Measurements from ENCODE around the gene HIPK1. TPM values are rescaled to one million over a fixed set of nuclear protein-coding genes. Genes with fewer than 3 reads are reported as not detected.
A peak's percentile ranks its signal among the peaks of the same experiment; 100 is the strongest.

The HIPK1 gene
- polyA plus RNA-seq, 4 donors: 38.7 to 47.9 (median 44.7) TPM

DNA sequence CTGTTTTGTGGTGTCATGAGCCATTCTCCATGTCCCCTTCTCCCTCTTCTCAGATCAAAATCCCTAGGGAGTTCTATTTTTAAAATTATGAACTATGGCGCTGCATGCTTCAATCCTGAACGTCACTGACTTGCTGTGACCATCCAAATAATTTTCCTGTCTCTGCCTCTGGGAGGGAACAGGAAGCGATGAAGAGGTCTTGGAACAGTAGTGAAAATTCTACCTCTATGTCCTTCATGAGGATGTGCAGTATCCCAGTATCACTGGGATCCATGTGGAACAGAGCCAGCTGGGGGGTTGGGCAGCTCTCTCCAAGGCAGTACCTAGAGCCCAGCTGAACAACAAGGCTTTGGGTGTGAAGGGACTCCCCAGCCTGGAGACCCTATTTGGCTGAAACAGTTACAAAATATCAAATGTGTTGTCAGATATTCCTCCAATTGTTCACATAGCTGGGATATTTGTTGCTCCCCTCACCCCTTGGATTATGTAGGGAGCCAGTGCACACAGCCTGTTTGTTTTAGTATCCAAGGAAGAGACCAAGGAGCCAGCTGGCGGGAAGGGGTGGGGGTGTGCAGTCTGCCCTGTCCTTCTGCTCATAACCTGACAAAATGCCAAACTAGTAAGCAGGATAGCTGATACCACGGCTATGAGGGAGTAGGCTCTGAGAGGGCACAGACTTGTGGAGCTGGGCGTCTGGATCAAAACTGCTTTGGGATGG, 16.4 kb upstream of the HIPK1 start:
- no peak for DNase-seq (ENCODE audit: low read depth in 4 of 4, low spot score in 3 of 4)

DNA sequence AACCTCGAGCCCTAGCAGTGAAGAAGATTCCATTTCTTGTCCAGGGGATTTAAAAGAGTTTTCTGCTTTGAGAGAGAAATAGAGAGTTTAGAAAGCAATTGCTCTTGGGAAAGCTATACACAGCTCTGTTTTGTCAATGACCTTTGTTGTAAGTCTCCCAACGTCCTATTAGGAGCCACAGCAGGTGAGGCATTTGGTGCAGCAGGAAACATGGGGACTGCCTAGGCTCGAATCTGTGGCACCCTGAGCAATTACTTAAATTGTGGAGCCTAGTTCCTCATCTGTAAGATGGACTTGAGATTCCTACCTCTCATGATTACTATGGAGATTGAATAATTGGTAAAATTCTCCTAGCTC, 15.8 kb upstream of the HIPK1 start:
- no peak for DNase-seq (ENCODE audit: low read depth in 4 of 4, low spot score in 3 of 4)

DNA sequence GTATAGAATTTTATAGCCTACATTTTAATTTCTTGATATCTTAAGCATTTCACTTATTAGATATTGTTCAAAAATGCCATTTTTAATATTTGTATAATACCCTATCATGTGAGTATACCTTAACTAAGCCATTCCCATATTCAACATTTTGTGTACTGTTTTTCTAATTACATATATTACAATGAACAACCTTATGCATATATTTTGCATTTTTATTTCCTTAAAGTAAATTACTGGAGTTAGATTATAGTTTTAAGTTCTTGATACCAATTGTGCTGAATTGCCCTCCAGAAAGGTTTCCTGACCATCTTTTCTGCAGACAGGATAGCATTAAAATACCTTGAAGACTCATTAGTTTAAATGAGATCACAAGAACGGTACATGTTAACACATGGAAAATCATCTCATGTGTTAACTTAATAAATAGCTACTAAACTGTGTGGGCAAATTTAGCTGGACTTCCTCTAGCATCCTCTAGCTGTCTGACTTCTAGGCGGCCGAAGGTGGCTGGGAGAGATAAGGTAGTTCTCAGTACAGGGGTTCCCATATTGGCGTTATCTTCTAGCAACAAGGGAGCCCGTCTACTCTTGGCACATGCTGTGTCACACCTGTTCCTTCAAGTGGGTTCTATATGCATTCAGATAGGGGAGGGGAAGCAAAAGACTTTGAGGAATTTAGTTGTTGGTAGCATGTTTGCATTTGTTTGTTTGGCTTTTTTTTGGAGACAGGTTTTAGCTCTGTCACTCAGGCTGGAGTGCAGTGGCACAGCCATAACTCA, 15.0 kb upstream of the HIPK1 start:
- DNase-seq (ENCODE audit: low read depth in 4 of 4, low spot score in 3 of 4): no peak

DNA sequence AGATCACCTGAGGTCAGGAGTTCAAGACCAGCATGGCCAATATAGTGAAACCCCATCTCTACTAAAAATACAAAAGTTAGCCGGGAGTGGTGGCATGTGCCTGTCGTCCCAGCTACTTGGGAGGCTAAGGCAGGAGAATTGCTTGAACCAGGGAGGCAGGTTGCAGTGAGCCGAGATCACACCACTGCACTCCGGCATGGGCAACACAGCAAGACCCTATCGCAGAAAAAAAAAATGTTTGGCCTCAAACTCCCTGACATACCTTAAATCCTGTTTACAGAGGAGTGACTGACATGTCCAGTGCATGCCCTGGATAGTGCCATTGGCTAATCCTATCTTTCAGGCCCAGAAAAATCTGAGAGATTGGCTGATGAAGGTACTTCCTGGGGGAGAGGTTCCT, 12.2 kb upstream of the HIPK1 start:
- DNase-seq (ENCODE audit: low read depth in 4 of 4, low spot score in 3 of 4): no peak

DNA sequence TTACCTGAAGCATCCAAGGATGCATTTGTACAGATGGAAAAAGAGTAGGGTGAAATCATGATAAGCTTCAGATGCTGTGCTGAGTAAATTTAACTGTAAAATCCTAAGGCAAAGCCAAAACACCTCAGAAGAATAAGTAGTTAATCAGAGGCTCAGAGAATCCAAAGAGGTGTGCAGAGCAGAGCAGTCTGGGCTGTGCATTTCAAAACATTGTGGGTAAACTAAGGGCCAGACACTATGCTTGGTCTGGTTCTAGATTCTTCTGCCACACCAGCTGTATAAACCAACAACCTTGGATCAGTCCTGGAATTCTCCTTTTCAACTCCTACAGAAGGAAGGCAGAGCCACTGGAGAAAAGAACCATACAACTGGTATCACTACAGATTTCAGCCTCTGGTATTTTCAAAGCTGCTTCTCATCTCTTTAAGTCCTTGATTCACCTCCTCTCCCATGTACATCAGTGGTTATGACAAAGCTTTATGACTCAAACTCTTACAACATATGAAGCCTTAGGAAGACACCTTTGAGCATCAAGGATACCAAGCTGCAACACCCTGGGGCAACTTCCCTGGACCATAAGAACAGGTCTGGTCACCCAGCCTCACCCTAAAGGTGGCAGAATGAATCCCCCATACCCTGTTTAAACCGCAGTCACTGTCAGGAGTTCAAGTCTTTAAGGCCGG, 11.6 kb upstream of the HIPK1 start:
- DNase-seq (ENCODE audit: low read depth in 4 of 4, low spot score in 3 of 4): no peak

DNA sequence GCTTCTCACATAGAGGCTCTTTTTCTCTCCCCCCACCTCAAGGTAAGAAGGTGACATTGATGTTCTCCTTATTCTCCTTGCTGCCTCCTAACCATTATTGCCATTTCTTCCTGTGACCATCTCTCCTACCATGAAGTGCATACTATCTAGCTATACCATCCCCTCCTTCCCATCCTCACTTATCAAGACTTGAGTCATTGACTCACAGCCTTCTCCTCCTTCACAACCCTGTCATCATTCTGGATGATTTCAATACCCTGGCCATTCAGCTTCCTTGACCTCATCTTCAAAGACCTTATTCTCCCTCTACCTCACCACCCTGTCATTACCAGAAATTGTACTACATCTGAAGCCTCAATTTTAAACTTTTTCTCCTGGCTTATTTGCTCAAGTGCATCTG, 10.9 kb upstream of the HIPK1 start:
- no peak for DNase-seq (ENCODE audit: low read depth in 4 of 4, low spot score in 3 of 4)

DNA sequence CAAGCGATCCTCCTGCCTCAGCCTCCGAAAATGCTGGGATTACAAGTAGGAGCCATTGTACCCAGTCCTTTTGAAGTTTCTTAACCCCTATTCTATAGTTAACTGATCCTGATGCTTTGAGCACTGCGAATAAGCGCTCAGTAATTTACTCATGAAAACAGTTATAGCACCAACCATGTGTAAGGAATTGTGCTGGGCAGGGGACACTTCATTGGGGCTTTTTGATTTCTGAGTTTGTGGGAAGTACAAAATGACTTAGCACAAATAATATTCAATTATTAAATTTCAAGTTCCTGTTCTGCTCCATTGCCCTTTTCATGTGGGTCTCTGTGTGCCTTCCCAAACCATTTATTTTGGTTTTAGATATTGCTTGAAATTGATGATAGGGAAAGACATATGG, 6.2 kb upstream of the HIPK1 start:
- no peak for DNase-seq (ENCODE audit: low read depth in 4 of 4, low spot score in 3 of 4)

DNA sequence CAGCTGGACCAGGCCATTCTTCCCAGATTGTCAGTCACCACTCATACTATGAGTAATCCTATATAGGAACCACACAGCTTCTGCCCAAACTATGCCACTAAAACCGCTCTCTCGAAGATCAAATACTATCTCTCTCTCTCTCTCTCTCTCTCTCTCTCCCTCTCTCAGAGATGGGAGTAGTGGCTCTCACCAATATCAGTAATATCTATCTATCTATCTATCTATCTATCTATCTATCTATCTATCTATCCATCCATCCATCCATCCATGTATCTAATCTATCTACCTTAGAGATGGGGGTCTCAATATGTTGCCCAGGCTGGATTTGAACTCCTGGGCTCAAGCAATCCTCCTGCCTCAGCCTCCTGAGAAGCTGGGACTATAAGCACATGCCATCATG, 4.7 kb upstream of the HIPK1 start:
- no peak for DNase-seq (ENCODE audit: low read depth in 4 of 4, low spot score in 3 of 4)

DNA sequence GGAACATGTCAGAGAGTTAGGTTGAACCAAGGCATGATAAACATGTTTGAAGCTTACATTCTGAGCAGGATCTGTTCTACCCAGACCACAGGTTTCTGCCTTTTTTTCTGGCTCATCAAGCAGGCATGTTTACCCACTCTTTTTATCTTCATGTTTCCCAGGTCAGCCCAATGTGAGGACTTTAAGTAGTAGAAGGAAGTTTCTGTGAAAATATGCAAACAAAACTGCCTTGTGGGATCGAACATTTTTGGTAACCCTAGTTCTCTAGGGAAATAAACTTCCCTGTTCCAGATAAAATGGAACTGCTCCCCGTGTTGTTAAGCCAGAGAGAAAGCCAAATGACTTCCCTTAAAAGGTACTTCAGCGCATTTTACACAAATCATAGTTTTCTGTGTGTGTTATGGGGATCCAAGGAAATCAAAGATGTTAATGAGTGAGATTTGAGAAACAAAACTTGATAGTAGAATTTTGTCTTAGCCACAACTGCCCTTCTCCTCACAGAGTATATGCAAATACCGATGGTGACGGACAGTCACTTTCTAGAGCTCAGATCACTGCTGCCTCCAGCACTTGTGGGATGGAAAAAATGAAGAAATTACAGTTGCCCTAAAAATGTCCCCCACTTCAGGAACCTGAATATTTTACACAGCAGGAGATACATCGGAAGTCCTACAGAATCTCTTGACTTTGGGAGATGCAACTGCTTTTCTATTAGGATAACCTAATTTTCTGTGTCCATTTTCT, 765 bp upstream of the HIPK1 start:
- DNase-seq (ENCODE audit: low read depth in 4 of 4, low spot score in 3 of 4): no peak

DNA sequence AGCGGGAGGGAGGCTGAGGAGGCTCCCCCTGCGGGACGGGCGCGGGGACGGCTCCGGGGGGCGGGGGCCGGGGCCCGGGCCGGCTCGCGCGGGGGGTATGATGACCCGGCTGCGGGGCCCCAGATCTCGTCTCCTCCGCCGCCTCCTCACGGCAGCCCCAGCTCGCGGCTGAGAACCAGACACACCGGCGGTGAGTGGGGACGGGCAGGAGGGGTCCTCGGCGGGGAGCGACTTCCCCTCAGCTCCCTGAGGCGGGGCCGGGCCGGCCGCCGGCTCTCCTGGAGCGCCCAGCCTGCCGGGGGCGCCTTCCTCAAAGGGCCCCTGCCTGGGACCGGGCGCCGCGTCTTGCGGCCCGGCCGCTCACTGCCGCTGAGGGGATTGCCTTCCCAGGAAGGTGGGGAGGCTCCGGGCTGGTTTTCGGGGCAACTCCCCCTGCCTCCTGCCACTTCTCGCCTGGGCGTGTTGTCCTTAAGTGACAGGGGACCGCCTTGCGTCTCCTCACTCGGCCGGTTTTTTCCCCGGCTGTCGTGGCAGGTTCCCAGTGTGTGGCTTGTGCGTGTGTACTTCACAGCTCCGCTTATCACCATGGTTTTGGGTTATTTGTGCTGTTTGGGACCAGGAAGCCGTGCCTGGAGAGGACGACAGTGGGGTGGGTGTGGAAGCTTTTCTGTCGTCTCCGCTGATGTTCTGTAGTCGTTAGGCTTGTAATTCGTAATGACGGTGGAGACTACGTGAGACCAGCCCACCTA, 800 bp downstream of the HIPK1 start:
- DNase-seq (ENCODE audit: low read depth in 4 of 4, low spot score in 3 of 4): peak in 1 of 4 donors; percentile 48

DNA sequence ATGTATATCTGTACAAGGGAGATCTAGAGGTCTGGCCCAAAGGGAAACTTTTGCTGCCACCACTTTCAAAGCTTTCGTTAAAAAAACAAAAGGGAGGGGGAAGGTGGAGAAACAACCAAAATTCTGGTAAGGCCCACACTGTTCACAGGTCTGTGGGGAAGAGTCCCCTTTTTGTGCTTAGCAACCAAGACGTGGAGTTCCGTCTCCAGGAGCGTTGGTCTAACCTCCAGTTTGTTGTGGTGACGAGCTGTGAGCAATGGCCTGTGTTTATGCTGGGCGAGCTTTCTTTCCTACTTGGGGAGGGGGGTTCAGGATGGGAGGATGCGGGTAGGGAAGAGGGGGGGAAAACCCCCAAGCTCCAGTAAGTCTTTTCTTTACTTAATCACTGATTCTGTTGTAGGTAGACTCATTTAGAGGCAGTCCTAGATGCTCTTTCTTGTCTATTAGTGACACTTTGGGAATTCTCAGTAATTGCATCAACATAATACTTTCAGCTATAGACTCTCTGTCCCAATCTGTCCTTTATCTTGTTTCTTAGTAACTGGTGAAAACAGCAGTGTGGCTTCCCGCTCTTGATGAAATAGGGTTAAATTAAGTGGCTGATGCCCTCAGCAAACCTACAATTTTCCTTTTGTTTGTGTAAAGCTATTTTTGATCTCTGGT, 1.5 kb downstream of the HIPK1 start:
- no peak for DNase-seq (ENCODE audit: low read depth in 4 of 4, low spot score in 3 of 4)

DNA sequence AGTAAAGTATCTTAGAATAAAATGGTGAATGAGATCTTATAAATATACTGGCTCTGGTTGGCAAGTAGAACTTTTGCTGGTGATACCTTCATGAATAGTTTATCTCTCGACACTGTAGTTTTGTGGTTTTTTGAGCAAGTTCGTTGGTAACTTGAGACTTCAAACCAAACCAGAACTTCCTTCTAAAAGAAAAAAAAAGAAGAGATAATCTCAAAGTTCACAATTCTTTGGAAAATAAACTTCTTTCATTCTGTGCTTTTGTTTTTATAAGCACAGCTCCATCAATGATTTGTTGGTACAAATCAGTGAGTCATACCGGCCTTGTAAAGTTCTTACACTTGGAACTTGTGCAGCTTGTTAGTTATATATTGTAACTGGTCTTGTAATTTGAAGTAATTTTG, 2.3 kb downstream of the HIPK1 start:
- DNase-seq (ENCODE audit: low read depth in 4 of 4, low spot score in 3 of 4): no peak

DNA sequence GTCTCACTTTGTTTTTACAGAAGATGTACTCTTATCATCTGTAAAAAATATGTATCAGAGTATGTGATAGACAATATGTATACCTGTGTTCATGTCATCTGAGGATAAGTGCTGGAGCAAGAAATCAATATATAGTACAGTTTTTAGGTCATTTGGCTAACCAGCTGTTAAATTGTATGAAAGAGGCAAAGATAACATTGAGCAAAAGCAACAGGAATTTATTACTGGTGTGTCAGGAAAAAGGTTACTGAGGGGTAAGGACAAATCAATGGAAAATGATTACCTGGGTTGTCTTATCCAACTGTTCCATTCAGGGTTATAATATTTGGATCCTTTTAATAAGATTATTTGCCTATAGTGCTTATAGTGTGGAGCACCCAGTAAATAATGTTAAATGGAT, 4.9 kb downstream of the HIPK1 start:
- no peak for DNase-seq (ENCODE audit: low read depth in 4 of 4, low spot score in 3 of 4)

DNA sequence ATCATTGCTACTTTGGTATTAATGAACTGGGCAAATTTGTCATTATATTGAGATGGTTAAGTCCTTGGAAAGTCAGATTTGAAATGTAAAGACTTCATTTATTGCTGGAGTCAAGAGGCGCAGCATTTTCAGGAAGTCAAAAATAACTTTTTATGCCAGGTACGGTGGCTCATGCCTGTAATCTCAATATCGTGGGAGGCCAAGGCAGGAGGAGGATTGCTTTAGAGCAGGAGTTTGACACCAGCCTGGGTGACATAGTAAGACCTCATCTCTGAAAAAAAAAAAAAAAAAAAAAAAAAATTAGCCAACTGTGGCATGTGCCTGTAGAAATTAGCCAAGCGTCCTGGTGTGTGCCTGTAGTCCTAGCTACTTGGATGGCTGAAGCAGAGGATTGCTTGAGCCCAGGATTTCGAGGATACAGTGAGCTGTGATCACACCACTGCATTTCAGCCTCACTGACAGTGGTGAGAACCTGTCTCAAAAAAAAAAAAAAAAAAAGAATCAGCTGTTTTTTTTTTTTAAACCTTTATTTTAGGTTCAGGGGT, 5.5 kb downstream of the HIPK1 start:
- DNase-seq (ENCODE audit: low read depth in 4 of 4, low spot score in 3 of 4): no peak

DNA sequence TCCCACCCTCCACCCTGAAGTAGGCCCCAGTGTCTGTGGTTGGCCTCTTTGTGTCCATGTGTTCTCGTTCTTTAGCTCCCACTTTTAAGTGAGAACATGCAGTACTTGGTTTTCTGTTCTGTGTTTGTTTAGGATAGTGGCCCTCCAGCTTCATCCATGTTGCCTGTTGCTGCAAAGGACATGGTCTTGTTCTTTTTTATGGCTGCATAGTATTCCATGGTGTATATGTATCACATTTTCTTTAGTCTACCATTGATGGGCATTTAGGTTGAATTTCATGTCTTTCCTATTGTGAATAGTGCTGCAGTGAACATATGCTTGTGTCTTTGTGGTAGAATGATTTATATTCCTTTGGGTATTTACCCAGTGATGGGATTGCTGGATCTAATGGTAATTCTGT, 6.1 kb downstream of the HIPK1 start:
- DNase-seq (ENCODE audit: low read depth in 4 of 4, low spot score in 3 of 4): no peak

DNA sequence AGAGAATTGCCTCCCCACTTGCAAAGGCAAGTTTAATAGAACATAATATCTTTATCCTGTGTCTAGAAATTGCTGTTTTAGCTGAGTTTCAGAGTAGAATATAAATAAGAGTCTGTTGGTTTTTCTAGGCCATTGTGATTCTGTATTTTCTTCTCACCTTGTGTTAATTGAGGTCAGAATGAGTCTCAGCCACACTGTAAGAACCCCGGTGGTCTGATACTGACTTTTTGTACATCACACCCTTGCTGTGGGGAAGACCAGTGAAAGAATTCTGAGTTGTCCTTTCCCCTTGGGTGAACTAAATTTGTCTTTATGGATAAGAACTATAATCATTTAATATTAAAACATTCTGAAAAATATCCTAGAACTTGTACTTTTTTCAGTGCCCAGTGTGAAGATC, 6.8 kb downstream of the HIPK1 start:
- no peak for DNase-seq (ENCODE audit: low read depth in 4 of 4, low spot score in 3 of 4)

DNA sequence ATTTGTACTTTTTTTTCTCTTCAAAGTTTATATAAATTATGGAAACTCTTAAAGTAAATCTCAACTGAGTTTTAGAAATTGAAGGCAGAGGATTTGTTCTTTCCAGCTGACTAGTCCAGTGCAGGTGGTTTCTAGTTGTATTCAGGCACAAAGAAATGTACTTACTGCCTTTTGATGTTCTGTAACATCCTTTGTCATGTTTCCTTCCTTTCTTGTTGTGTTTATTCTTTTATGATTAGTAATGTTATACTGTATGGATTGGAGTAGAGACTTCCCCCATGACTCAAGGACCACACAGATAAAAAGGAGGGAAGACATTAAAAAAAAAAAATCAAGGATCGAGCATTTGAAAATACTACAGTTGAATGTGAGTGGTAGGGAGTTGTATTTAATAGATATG, 8.0 kb downstream of the HIPK1 start:
- DNase-seq (ENCODE audit: low read depth in 4 of 4, low spot score in 3 of 4): no peak

DNA sequence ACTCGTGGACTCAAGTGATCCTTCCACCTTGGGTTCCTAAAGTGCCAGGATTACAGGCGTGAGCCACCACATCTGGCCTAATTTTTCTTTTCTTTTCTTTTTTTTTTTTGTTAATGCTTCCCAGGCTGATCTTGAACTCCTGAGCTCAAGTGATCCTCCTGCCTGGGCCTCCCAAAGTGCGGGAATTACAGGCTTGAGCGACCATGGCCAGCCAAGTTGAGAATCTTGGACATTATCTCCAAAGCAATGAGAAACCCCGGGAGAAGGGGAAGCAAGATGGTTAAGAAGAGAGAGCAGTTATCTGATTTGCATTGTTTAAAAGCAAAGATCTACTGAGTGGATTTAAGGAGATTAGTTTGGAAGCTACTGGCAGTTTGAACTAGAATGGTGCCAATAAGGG, 9.1 kb downstream of the HIPK1 start:
- DNase-seq (ENCODE audit: low read depth in 4 of 4, low spot score in 3 of 4): no peak

DNA sequence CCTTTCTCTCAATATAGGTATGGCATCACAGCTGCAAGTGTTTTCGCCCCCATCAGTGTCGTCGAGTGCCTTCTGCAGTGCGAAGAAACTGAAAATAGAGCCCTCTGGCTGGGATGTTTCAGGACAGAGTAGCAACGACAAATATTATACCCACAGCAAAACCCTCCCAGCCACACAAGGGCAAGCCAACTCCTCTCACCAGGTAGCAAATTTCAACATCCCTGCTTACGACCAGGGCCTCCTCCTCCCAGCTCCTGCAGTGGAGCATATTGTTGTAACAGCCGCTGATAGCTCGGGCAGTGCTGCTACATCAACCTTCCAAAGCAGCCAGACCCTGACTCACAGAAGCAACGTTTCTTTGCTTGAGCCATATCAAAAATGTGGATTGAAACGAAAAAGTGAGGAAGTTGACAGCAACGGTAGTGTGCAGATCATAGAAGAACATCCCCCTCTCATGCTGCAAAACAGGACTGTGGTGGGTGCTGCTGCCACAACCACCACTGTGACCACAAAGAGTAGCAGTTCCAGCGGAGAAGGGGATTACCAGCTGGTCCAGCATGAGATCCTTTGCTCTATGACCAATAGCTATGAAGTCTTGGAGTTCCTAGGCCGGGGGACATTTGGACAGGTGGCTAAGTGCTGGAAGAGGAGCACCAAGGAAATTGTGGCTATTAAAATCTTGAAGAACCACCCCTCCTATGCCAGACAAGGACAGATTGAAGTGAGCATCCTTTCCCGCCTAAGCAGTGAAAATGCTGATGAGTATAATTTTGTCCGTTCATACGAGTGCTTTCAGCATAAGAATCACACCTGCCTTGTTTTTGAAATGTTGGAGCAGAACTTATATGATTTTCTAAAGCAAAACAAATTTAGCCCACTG, 11.5 kb downstream of the HIPK1 start:
- no peak for DNase-seq (ENCODE audit: low read depth in 4 of 4, low spot score in 3 of 4)

Data from right renal pelvis (tissue), 4 donors.